SK-N-SH treated with all-trans-retinoic acid at 6 μM for 48 hours (cell line): Measurements from ENCODE around the gene DDX10.

ENCODE experiments used
- CREB5 ChIP-seq: fragments of 250-450 bp; sonication (Bioruptor Pico); IDR thresholded peaks from 2 replicates; pipeline ENCODE4 v1.5.1; 2020; ENCODE audit warnings: low read depth, mild to moderate bottlenecking, moderate library complexity
- ESRRG ChIP-seq: fragments of 250-450 bp; sonication (Bioruptor Pico); IDR thresholded peaks from 2 replicates; pipeline ENCODE4 v1.6.1; 2021; ENCODE audit warnings: mild to moderate bottlenecking
- PATZ1 ChIP-seq: fragments of 250-450 bp; sonication (Bioruptor Pico); IDR thresholded peaks from 2 replicates; pipeline ENCODE4 v1.8.0; 2020; ENCODE audit warnings: mild to moderate bottlenecking, moderate library complexity, borderline replicate concordance
- PPARA ChIP-seq: fragments of 250-450 bp; sonication (Bioruptor Pico); IDR thresholded peaks from 2 replicates; pipeline ENCODE4 v1.5.0; 2020; ENCODE audit warnings: mild to moderate bottlenecking, borderline replicate concordance
- RARB ChIP-seq: fragments of 250-450 bp; sonication (Bioruptor Pico); IDR thresholded peaks from 2 replicates; pipeline ENCODE4 v1.8.0; 2021; ENCODE audit warnings: mild to moderate bottlenecking, moderate library complexity
- TSHZ2 ChIP-seq: fragments of 250-450 bp; sonication (Bioruptor Pico); IDR thresholded peaks from 2 replicates; pipeline ENCODE4 v1.5.0; 2020; ENCODE audit warnings: mild to moderate bottlenecking, moderate library complexity

DNA sequence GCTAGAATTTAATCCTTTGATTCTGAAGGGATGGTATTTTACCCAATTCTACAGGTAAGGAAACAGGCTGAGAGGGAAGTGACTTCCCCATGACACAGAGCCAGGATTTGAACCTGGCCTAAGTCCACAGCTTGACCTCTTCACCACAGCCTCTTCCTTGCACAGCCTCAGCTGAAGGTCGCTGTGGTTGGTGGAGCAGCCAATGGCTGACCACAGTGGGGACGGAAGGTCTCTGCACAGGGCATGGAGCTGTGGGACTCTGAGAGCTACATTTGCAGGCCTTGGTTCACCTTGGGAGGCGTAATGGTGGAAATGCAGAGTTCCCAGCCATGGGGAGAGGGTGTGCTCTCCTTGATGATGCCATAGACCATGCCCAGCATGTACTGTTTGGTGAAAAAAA is 295.0 kb downstream of the DDX10 start:
- TF ChIP-seq PPARA (CRISPR knock-in tag) (no peak), RARB (CRISPR knock-in tag) (no peak), PATZ1 (no peak), TSHZ2 (CRISPR knock-in tag) (no peak), ESRRG (CRISPR knock-in tag) (no peak), CREB5 (CRISPR knock-in tag) (no peak)
